Thoracic aorta (tissue), 2 donors: ENCODE results near the gene TSTD2. TPM values are rescaled to one million over a fixed set of nuclear protein-coding genes. Genes with fewer than 3 reads are reported as not detected.

Source experiments
- ATAC-seq: fragments of 150-250 bp; one replicate; pipeline ENCODE4 v1.8.0; 2017; ENCODE audit warnings: low read depth; ENCODE audit not compliant: insufficient number of reproducible peaks, low FRiP score
- DNase-seq: peaks from one replicate; pipeline ENCODE4 v3.0.0-alpha.2; 2020; ENCODE audit warnings: low spot score
- H3K27ac ChIP-seq, 2 donors: fragments of 200-600 bp; sonication (generic); 1 replicate in 1 of 2; 2 replicates in 1 of 2; pipeline ENCODE4 v1.5.1; 2016; ENCODE audit warnings: mild to moderate bottlenecking in 2 of 2, moderate library complexity in 2 of 2
- H3K27me3 ChIP-seq: fragments of 200-600 bp; sonication (generic); replicated peaks from 2 replicates; pipeline ENCODE4 v1.6.0; 2016; ENCODE audit warnings: mild to moderate bottlenecking; ENCODE audit not compliant: insufficient read depth
- H3K36me3 ChIP-seq: fragments of 200-600 bp; sonication (generic); one replicate; pipeline ENCODE4 v1.5.1; 2016
- H3K4me1 ChIP-seq, 2 donors: fragments of 200-600 bp; sonication (generic); 1 replicate in 1 of 2; 2 replicates in 1 of 2; pipeline versions ENCODE4 v1.5.1 to v1.6.0; 2016; ENCODE audit warnings: low read depth in 2 of 2, mild to moderate bottlenecking in 1 of 2; ENCODE audit not compliant: control insufficient read depth in 1 of 2
- H3K4me3 ChIP-seq: fragments of 200-600 bp; sonication (generic); 2 replicates; pipeline ENCODE4 v1.5.1; 2016; ENCODE audit warnings: mild to moderate bottlenecking
- H3K9me3 ChIP-seq: fragments of 200-600 bp; sonication (generic); 2 replicates; pipeline ENCODE4 v1.5.1; 2016
- CTCF ChIP-seq: fragments of 200-600 bp; sonication (generic); IDR thresholded peaks from one replicate; pipeline ENCODE4 v1.5.1; 2019; ENCODE audit warnings: antibody characterized with exemption
- total RNA-seq, 2 donors: library from RNA; depleted of rRNA; stranded (reverse); fragments of >200 nt; gene quantifications; one replicate each; pipeline versions ENCODE4 v1.1.0 to v1.2.3, GENCODE V29; 2016

TSTD2 gene
- 10 to 100 TPM; 13.1 to 51.4 TPM for total RNA-seq

GRCh38 chr9:97632985-97633858 is at the start of gene TSTD2, which contains the start of gene NCBP1:
Gene TSTD2 (minus strand): TSS chr9:97633368. CDS start chr9:97627562, 5,806 bp downstream.
Gene NCBP1 (plus strand): TSS chr9:97633821. CDS start chr9:97633882, 61 bp downstream.
- no peaks in the 10 kb centered on the region for H3K36me3 ChIP-seq
- H3K27ac ChIP-seq, result peak within 1 kb of the TSS; percentile 96 to 98
- no peaks in the 10 kb centered on the region for H3K27me3 ChIP-seq
- peak; percentile 84 for DNase-seq
- H3K9me3 ChIP-seq, result no peaks in the 10 kb centered on the region
- TF ChIP-seq CTCF, result no peak
- peaks cover 21 to 42% of the 10 kb centered on the region in 2 donors for H3K4me1 ChIP-seq
- peak; percentile 94 for ATAC-seq
- H3K4me3 ChIP-seq, result peak within 1 kb of the TSS; percentile 97

GRCh38 chr9:97682242-97682641 is 49.1 kb upstream of the TSTD2 start:
- peaks cover 0 to 7% of the 10 kb centered on the region in 2 donors for H3K4me1 ChIP-seq
- DNase-seq, result no peak
- no peak overlapping the region for H3K27ac ChIP-seq
- no peak for TF ChIP-seq CTCF
- peaks cover 42% of the 10 kb centered on the region for H3K36me3 ChIP-seq
- no peaks in the 10 kb centered on the region for H3K27me3 ChIP-seq
- ATAC-seq, result no peak
- H3K4me3 ChIP-seq, result no peak overlapping the region
- H3K9me3 ChIP-seq, result no peaks in the 10 kb centered on the region

GRCh38 chr9:97675655-97676054 is 42.5 kb upstream of the TSTD2 start:
- Histone ChIP-seq H3K4me3 (no peak overlapping the region), H3K9me3 (no peaks in the 10 kb centered on the region), H3K27ac (peak overlapping the region; percentile 48 to 78), H3K4me1 (peaks cover 0 to 19% of the 10 kb centered on the region in 2 donors), H3K36me3 (peaks cover 47% of the 10 kb centered on the region), H3K27me3 (no peaks in the 10 kb centered on the region)
- ATAC-seq, result no peak
- no peak for TF ChIP-seq CTCF
- DNase-seq, result no peak

- no peak for ATAC-seq
- peaks cover 54% of the 10 kb centered on the region for H3K36me3 ChIP-seq
- DNase-seq, result no peak
- no peak overlapping the region for H3K27ac ChIP-seq
- H3K4me1 ChIP-seq, result peaks cover 0 to 12% of the 10 kb centered on the region in 2 donors
- H3K27me3 ChIP-seq, result no peaks in the 10 kb centered on the region
- TF ChIP-seq CTCF, result no peak
- no peak overlapping the region for H3K4me3 ChIP-seq
- H3K9me3 ChIP-seq, result no peaks in the 10 kb centered on the region
Observed at GRCh38 chr9:97673922-97674321, 40.8 kb upstream of the TSTD2 start.

GRCh38 chr9:97672403-97672802 is 39.2 kb upstream of the TSTD2 start:
- Histone ChIP-seq H3K4me3 (no peak overlapping the region), H3K4me1 (peaks cover 0 to 12% of the 10 kb centered on the region in 2 donors), H3K27me3 (no peaks in the 10 kb centered on the region), H3K9me3 (no peaks in the 10 kb centered on the region), H3K27ac (no peak overlapping the region), H3K36me3 (peaks cover 63% of the 10 kb centered on the region)
- no peak for TF ChIP-seq CTCF
- no peak for DNase-seq
- ATAC-seq, result no peak
